LoVo (cell line): Measurements from ENCODE around the gene SGSM1.
"Not testable (repeated sequence)": the region's sequence is repeated elsewhere in the genome, so short reads cannot be mapped to it uniquely, and the experiment has no call there.

Experiments used
- DNase-seq: peaks from one replicate; pipeline ENCODE4 v3.0.0-alpha.2; 2016; ENCODE audit warnings: low spot score

Gene SGSM1

GRCh38 chr22:24894998-24895397 lies 89.0 kb downstream of the SGSM1 start:
- peak; percentile 24 for DNase-seq

- no peak for DNase-seq
Measured at GRCh38 chr22:24901448-24901847, 95.4 kb downstream of the SGSM1 start.

- DNase-seq, result no peak
Measured at GRCh38 chr22:24905909-24906308, 99.9 kb downstream of the SGSM1 start.

- DNase-seq, result not testable (repeated sequence)
Measured at GRCh38 chr22:24907101-24907500, 101.1 kb downstream of the SGSM1 start.

DNA sequence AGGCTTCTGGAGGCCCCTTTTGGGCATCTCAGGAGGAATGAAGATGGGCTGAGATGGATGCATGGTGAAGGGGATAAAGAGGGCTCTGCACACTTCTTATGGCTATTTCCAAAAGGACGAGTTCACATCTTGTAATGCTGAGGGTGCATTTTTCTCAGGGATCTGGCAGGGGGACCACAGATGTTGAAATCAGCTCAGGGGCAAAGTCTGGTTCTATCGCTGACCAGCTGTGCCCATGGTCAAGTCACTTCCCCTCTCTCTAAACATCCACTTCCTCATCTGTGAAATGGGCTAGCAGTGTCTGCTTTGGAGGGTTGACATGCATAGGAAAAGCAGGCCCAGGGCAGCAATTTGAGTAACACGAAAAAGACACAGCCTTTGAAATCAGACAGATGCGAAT lies 114.0 kb downstream of the SGSM1 start:
- DNase-seq, result no peak

- DNase-seq, result no peak
Measured at GRCh38 chr22:24925586-24926427, 119.8 kb downstream of the SGSM1 start.

DNA sequence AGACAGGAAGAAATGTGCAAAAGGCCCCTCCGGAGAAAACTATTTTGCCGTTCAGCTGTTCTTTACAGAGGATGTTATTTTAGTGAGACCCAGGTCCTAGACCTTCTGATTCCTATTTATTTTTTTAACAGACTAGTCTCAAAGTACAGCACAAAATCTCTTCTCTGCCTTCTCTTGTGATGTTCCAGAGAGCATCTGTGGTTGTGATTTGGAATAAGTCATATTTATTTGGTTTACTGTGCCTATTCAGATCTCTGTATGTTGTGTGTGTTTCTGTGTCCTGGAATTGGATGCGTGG lies 120.4 kb downstream of the SGSM1 start:
- no peak for DNase-seq

GRCh38 chr22:24926849-24927579 lies 121.0 kb downstream of the SGSM1 start:
- no peak for DNase-seq

- no peak for DNase-seq
Measured at GRCh38 chr22:24928322-24928721, 122.3 kb downstream of the SGSM1 start.

- DNase-seq, result no peak
Measured at GRCh38 chr22:24930678-24931077, 124.7 kb downstream of the SGSM1 start.

DNA sequence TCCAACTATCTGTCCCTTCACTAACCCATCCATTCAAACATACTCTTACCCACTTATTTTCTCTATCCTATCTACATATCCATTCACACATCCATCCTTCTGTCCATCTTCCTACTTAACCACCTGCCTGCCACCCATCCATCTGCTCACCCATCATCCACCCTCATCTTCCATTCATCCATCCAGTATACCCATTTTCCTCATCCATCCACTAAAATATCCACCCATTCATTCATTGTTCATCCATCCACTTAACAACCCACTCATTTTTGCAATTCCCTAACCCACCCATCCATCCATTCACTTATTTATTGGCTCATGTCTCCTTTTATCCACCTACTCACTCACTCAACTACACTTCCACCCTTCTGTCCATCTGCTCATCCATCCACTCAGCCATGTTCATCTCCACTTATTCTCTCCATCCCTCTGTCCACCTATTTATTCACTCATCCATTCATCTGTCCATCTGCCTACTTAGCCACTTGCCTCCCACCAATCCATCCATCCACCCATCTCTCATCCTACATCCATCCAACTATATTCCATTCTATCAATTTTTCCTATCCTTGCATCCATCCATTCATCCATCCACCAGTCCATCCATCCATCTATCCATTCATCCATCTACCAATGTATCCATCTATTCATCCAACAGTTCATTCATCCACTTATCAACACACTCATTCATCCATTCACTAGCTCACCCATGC lies 129.9 kb downstream of the SGSM1 start:
- no peak for DNase-seq

DNA sequence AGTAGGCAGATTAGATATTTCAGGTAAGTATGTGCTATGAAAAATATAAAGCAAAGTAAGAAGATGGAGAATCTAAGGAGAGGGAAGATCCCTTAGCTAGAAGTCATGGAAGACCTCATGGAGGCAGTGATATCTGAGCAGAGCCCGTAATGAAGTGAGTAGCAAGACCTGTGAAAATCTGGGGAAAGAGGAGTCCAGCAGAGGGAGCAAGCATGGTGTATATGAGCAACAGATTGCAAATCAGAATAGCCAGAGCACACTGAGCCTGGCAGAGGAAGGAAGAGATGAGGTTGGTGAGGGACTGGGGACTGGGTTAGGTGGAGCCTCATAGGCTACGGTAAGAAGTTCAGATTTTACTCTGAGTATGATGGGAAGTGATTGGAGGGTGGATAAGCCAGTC lies 131.1 kb downstream of the SGSM1 start:
- DNase-seq, result no peak

GRCh38 chr22:24938741-24939341 lies 132.8 kb downstream of the SGSM1 start:
- peak; percentile 62 for DNase-seq

DNA sequence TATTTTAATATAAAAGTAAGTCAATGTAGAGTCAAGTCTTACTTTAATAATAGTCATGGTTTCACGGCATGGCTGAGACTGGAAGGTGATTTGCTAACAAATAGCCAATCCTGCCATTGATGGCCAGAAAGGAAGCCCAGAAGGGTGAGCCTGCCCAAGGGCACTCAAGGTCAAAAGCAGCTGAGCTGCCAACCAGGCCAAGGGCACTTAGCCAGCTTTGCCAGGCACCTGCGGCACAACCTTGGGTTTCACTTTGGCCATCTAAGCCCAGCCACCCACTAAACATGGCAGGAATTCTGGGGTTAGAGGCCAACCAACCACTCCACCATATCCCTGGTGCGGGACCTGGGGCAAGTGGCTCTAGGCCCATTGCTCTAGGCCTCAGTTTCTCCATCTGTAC lies 136.3 kb downstream of the SGSM1 start:
- no peak for DNase-seq

GRCh38 chr22:24944217-24944937 lies 138.4 kb downstream of the SGSM1 start:
- no peak for DNase-seq

GRCh38 chr22:24945430-24945829 lies 139.4 kb downstream of the SGSM1 start:
- no peak for DNase-seq

GRCh38 chr22:24947383-24947782 lies 141.4 kb downstream of the SGSM1 start:
- DNase-seq, result no peak

DNA sequence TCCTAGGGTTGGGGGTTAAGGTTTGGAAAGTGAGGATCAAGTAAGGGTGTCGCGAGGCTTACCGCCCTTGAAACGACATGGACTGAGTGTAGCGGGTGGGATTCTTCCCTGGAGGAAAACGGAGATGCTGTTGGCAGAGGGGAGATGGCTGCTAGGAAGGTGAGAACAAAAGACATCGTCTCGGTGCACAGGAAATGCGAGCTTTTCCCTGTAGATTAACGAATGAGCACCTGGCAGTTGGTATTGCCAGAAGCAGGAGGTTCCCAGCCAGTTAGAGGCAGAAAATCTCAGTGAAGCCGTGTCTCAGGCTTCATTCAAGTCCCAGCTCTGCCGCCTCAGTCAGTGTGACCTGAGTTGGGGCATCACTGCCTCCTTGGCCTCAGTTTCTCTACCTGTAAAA lies 141.9 kb downstream of the SGSM1 start:
- no peak for DNase-seq

- DNase-seq, result no peak
Measured at GRCh38 chr22:24948356-24949202, 142.6 kb downstream of the SGSM1 start.

- no peak for DNase-seq
Measured at GRCh38 chr22:24950272-24950902, 144.4 kb downstream of the SGSM1 start.
